SJSA1 (cell line): ENCODE results near the gene C9orf50. TPM values are rescaled to one million over a fixed set of nuclear protein-coding genes. Genes with fewer than 3 reads are reported as not detected.
A peak's percentile ranks its signal among the peaks of the same experiment; 100 is the strongest.

Source experiments
- DNase-seq, 2 experiments: peaks; one replicate each; pipeline ENCODE4 v3.0.0-alpha.2; 2015 to 2020; ENCODE audit warnings: low spot score in 2 of 2, low read depth in 1 of 2
- H3K27ac ChIP-seq: fragments of 250-450 bp; sonication (Bioruptor Pico); 2 replicates; pipeline ENCODE4 v1.5.1; 2020; ENCODE audit warnings: mild to moderate bottlenecking, moderate library complexity
- H3K27me3 ChIP-seq: fragments of 250-450 bp; sonication (Bioruptor Pico); replicated peaks from 2 replicates; pipeline ENCODE4 v1.5.1; 2020; ENCODE audit warnings: mild to moderate bottlenecking, moderate library complexity
- H3K36me3 ChIP-seq: fragments of 250-450 bp; sonication (Bioruptor Pico); 2 replicates; pipeline ENCODE4 v1.5.1; 2020; ENCODE audit warnings: mild to moderate bottlenecking
- H3K4me1 ChIP-seq: fragments of 250-450 bp; sonication (Bioruptor Pico); replicated peaks from 2 replicates; pipeline ENCODE4 v1.6.1; 2021; ENCODE audit warnings: mild to moderate bottlenecking
- H3K4me3 ChIP-seq: fragments of 250-450 bp; sonication (Bioruptor Pico); 2 replicates; pipeline ENCODE4 v1.5.1; 2020; ENCODE audit warnings: mild to moderate bottlenecking
- H3K9me3 ChIP-seq: fragments of 250-450 bp; sonication (Bioruptor Pico); replicated peaks from 2 replicates; pipeline ENCODE4 v1.5.1; 2020; ENCODE audit warnings: mild to moderate bottlenecking
- total RNA-seq: library from RNA; depleted of rRNA; stranded (reverse); fragments of >200 nt; shearing (Covaris generic); gene quantifications from 2 replicates; pipeline ENCODE4 v1.2.3, GENCODE V29; 2014

Gene C9orf50
- total RNA-seq, 1 experiment from 2014 or later: not detected

DNA sequence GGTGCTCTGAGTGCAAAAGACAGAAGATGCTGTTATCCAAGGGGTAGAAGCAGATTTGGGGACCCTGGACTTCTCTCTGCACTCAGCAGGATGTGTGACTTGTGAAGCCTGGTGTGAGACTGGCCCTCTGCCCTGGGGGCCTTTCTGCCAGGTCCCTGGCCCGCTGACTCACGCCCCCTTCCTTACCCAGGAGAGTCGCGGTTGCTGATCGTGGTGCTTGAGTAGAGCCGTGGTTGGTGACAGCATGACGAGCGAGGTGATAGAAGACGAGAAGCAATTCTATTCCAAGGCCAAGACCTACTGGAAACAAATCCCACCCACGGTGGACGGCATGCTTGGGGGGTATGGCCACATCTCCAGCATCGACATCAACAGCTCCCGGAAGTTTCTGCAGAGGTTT, 11.6 kb upstream of the C9orf50 start:
- Histone ChIP-seq H3K27me3 (no peaks in the 10 kb centered on the region), H3K9me3 (no peaks in the 10 kb centered on the region), H3K36me3 (peaks cover 84% of the 10 kb centered on the region), H3K4me1 (peaks cover 28% of the 10 kb centered on the region), H3K4me3 (no peak overlapping the region), H3K27ac (no peak overlapping the region)
- DNase-seq: no peak

DNA sequence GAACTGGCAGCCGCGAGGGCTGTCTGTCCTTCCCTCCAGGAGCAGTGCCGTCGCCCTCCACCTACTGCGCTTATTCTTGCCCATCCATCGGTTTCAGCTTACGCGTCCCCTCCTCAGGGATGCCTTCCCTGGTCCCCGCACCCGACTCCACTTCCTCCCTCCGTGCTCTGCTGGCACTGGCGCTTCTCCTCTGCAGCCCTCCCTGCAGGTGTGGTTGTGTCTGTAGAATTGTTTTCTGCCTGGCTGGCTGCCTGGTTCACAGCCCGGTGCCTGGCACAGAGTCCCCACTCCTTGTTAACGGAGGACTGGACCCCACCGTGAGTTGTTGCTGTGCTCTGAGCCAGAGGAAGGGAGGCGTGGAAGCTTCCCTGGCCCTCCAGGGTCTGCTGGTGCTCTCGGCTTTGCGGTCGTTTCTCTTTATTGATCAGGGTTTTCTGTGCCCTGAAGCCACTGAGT, 10.8 kb upstream of the C9orf50 start:
- Histone ChIP-seq H3K9me3 (no peaks in the 10 kb centered on the region), H3K27ac (no peak overlapping the region), H3K27me3 (no peaks in the 10 kb centered on the region), H3K36me3 (peaks cover 77% of the 10 kb centered on the region), H3K4me1 (peaks cover 34% of the 10 kb centered on the region), H3K4me3 (no peak overlapping the region)
- no peak for DNase-seq

DNA sequence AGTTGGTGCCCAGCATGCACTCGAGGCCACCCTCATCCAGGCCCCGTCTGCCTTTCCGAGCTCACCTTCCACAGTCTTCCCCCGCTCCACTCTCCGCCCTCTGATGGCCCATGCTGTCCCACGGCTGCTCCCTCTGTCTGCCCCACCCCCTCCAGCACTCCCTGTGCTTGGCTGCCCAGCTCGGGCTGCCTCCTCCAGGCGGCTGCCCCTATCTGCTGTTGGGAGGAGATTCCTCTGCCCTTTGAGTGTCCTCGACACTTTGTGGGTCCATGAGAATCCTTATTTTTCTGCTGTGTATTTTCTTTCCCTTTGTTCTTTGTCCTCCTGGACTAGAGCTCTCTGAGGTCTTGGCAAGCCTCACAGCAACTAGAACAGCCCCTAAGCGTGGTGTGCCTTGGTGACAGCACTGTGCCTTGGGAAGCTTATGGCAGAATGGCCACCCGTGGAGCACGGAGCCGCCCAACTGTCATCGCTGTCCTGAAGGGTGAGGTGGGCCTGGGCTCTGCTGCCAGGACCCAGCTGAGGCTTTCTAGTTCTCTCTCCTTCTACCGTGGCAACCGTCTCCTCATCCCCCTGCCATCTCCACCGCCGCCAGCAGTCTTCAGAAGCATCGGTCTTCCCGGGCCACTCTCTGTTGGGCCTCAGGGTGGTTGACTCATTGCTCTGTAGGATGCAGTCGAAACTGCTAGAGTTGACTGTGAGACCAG, 10.2 kb upstream of the C9orf50 start:
- no peak overlapping the region for H3K27ac ChIP-seq
- H3K4me1 ChIP-seq: peaks cover 34% of the 10 kb centered on the region
- no peaks in the 10 kb centered on the region for H3K27me3 ChIP-seq
- no peak for DNase-seq
- peaks cover 71% of the 10 kb centered on the region for H3K36me3 ChIP-seq
- H3K4me3 ChIP-seq: no peak overlapping the region
- H3K9me3 ChIP-seq: no peaks in the 10 kb centered on the region

DNA sequence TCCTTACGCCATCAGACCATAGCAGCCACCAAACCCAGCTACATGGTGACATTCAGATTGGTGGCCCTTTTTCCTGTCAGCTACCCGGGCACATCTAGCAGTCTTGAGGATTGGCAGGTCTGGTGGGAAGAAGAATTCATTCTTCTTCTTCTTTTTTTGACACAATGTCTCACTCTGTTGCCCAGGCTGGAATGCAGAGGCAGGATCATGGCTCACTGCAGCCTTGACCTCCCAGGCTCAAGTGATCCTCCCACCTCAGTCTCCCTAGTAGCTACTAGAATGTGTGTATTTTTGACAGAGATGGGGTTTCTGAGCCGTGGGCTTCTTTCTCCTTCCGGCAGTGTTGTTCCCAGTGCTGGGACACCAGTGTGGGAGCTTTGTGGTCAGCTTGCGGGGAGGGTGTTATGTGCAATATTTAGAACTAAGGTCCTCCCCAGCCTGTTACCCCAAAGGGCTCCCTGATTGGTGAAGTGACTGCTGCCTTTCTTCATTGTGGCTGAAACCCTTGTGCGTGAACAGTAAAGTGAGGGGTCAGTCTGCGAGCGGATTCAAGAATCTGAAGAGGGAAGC, 8.4 kb upstream of the C9orf50 start:
- Histone ChIP-seq H3K27ac (no peak overlapping the region), H3K4me1 (peaks cover 34% of the 10 kb centered on the region), H3K36me3 (peaks cover 54% of the 10 kb centered on the region), H3K9me3 (no peaks in the 10 kb centered on the region), H3K27me3 (no peaks in the 10 kb centered on the region), H3K4me3 (no peak overlapping the region)
- no peak for DNase-seq

DNA sequence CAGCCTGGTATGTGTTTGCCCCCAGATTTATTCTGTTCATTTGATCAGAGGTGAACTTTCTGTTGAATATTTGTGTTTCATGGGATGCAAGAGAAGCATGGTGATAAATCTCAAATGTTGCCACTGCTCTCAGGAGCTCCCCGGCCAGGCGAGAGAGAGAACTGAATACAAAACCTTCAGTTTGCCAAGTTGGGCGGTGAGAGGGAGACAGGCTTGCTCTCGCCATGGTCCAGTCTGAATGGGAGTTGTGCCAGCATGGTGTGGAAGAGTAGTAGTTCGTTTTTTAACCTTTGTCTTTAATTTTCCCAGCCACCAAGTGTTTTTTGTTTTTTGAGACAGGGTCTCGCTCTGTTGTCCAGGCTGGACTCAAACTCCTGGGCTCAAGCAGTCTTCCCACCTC, 7.8 kb upstream of the C9orf50 start:
- Histone ChIP-seq H3K9me3 (no peaks in the 10 kb centered on the region), H3K27me3 (no peaks in the 10 kb centered on the region), H3K27ac (no peak overlapping the region), H3K4me3 (no peak overlapping the region), H3K4me1 (peaks cover 34% of the 10 kb centered on the region), H3K36me3 (peaks cover 50% of the 10 kb centered on the region)
- DNase-seq: no peak

DNA sequence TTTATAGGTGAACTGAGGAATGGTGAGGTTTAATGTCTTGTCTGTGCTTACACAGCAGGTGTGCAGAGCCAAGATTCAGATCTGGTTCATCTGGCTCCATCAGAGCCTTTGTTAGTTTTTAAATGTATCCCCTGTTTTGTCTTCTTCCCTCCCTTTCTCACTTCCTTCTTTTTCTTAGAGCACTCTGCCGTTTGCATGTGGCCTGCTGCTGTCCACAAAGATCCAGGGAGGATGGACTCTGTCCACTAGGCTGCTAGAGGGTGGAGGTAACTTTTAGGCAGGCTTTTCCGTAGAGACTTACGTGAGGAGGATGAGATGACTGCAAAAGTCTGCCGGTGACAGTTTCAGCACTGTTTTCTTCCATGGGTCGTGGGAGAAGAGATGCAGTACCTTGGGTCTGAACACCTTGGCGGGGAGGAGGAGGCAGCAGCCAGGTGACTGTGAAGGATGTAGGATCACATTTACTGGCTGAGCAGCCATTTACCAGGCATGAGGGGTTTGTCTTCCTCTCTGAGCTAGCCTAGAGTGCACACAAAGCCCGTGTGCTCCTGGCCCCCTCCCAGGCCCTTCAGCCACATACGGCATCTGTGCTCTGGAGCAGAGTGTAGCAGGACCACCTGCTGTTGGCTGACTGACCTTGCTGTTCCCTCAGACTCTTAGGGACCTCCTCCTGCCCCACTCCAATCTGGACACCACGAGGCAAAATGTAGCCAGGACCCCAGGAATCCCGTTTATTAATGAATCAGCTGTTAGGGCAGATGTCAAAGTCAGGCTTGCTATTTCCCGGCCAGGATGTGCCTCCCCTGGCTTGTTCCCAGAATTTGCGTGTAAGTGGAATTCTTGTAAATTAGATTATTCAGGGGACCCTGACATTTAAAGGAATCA, 6.9 kb upstream of the C9orf50 start:
- Histone ChIP-seq H3K9me3 (no peaks in the 10 kb centered on the region), H3K4me3 (peak overlapping the region; percentile 76), H3K27ac (peak overlapping the region; percentile 87; the same call in 1 of the 2 replicates), H3K36me3 (peaks cover 41% of the 10 kb centered on the region), H3K27me3 (no peaks in the 10 kb centered on the region), H3K4me1 (peaks cover 32% of the 10 kb centered on the region)
- DNase-seq: no peak

DNA sequence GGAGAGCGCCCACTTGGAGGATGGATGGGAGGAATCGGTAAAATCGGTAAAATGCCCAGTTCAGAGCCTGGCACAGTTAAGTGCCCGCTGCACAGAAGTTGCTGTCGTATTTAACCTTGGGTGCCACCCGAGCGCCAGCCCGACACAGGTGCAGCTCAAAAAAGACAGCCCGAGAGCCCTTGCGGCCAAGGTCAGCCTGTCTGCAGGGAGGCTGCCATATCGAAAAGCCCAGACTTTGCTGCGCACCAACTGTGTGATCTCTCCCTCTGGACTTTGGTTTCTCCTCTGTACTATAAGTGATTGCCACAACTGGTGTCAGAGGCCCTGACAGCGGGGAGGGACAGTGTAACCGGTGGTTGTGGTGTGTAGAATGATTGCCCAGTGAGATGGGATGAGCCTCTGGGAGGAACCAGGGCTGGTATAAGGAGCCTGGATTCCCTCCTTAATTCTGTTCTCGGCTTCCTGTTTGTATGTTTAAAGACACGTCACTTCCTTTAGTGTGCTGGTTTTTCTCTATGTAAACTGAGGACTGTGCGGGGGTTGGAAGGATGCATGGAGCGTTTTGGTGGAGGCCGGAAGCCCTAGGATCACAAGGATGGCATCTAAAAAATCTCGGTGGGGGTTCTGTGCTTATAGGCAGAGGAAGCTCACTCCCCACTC, 5.9 kb upstream of the C9orf50 start:
- H3K36me3 ChIP-seq: peaks cover 30% of the 10 kb centered on the region
- H3K9me3 ChIP-seq: no peaks in the 10 kb centered on the region
- peak overlapping the region; percentile 87 for H3K27ac ChIP-seq
- H3K4me1 ChIP-seq: peaks cover 26% of the 10 kb centered on the region
- peak overlapping the region; percentile 76 for H3K4me3 ChIP-seq
- peak; percentile 75 to 76 for DNase-seq
- no peaks in the 10 kb centered on the region for H3K27me3 ChIP-seq

DNA sequence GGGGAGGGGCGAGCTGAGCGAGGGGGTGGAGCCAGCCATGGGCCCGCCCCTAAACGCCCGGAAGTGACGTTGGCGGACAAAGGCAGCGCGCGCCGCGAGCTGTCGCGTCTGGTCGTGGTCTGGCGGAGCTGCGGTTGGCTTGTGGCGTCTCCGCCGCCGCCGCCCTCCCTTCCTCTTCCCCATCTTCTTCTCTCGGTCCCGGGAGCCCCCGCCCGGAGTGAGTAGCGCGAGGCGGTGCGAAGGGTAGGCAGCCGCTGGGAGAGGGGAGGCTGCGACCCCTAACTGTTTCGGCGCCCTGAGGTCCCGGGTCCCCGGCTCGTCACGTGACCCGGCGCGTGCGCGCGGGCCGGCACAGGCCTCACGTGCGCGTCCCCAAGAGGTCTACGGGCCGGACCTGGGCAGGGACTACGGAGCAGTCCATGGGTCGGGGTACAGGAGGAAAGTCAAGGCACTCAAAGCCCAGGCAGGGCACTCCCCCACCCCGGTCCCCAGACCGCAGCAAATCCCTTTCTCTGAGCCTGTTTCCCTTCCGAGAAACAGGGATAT, 5.3 kb upstream of the C9orf50 start, which contains the start of gene NTMT1:
Gene NTMT1, plus strand, starts transcription at position 85 of the 546 bp plus-strand sequence. CDS start 6,541 bp downstream, outside the sequence.
- Histone ChIP-seq H3K4me3 (peak within 1 kb of the TSS; percentile 76), H3K27me3 (no peaks in the 10 kb centered on the region), H3K4me1 (peaks cover 20% of the 10 kb centered on the region), H3K27ac (peak within 1 kb of the TSS; percentile 87), H3K9me3 (no peaks in the 10 kb centered on the region), H3K36me3 (peaks cover 24% of the 10 kb centered on the region)
- peak; percentile 83 to 93 for DNase-seq

DNA sequence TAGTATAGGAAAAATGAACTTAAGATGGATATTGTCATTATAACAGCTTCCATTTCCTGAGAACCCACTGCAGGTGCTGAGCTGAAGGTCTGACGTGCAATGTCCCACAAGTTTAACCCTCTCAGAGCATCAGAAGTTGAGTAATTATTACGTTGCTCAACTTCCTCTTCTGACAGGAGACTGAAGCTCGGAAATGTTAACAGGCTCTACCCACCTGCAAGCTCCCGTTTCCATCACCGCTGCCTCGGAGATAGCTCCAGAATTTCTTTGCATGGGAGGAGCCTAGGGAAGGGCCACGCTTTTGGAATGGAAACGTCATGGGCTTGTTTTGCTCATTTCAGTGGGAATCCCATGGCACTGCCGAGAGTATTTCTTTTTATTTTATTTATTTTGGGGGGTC, 4.0 kb upstream of the C9orf50 start:
- no peaks in the 10 kb centered on the region for H3K27me3 ChIP-seq
- DNase-seq: no peak
- no peaks in the 10 kb centered on the region for H3K9me3 ChIP-seq
- peaks cover 22% of the 10 kb centered on the region for H3K4me1 ChIP-seq
- no peak overlapping the region for H3K4me3 ChIP-seq
- no peak overlapping the region for H3K27ac ChIP-seq
- peaks cover 19% of the 10 kb centered on the region for H3K36me3 ChIP-seq

DNA sequence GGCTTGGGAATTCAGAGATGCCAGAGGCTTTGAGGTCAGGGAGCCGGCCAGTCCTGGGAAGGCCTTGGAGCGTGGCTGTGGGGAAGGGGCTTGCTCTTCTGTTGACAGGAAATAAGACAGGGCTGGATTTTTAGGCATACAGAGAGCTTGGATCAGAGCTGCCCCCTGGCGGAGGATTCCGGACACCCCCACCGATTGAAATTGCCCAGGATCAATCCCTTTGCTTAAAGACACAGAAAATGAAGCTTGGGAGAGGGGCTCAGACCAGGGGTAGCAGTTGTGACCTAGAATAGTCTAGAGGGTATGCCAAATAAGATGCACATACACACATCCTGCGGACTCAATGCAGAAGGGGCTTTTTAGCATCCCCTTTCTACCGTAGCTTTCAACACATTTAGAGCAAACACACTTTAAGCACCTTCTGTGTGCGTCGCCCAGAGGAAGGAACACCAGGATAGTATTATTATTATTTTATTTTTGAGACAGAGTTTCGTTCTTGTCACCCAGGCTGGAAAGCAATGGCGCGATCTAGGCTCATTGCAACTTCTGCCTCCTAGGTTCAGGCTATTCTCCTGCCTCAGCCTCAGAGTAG, 3.4 kb upstream of the C9orf50 start:
- Histone ChIP-seq H3K4me1 (peaks cover 25% of the 10 kb centered on the region), H3K4me3 (no peak overlapping the region), H3K9me3 (no peaks in the 10 kb centered on the region), H3K36me3 (peaks cover 19% of the 10 kb centered on the region), H3K27me3 (no peaks in the 10 kb centered on the region), H3K27ac (no peak overlapping the region)
- peak in 1 of 2 experiments; percentile 42 for DNase-seq

DNA sequence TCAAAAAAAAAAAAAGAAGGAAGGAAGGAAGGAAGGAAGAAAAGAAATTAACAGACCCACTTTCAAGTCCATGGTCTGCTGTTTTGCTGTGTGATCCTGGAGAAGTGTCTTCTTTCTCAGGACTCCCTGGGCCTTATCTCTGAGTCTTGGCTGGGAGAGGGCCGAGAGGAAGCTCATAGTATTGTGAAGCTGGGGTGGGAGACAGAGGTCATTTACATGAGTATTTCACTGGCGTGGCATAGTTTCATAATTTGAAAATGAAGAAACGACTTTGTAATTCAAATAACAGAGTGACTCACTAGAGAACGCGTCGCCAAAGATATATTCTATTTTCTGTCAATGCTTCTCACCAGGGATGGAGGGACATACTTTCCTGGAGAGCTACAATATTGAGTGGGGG, 2.4 kb upstream of the C9orf50 start:
- H3K27ac ChIP-seq: no peak overlapping the region
- peaks cover 25% of the 10 kb centered on the region for H3K4me1 ChIP-seq
- H3K27me3 ChIP-seq: no peaks in the 10 kb centered on the region
- H3K4me3 ChIP-seq: no peak overlapping the region
- no peak for DNase-seq
- no peaks in the 10 kb centered on the region; the same call in 1 of the 2 replicates for H3K9me3 ChIP-seq
- H3K36me3 ChIP-seq: peaks cover 9% of the 10 kb centered on the region

DNA sequence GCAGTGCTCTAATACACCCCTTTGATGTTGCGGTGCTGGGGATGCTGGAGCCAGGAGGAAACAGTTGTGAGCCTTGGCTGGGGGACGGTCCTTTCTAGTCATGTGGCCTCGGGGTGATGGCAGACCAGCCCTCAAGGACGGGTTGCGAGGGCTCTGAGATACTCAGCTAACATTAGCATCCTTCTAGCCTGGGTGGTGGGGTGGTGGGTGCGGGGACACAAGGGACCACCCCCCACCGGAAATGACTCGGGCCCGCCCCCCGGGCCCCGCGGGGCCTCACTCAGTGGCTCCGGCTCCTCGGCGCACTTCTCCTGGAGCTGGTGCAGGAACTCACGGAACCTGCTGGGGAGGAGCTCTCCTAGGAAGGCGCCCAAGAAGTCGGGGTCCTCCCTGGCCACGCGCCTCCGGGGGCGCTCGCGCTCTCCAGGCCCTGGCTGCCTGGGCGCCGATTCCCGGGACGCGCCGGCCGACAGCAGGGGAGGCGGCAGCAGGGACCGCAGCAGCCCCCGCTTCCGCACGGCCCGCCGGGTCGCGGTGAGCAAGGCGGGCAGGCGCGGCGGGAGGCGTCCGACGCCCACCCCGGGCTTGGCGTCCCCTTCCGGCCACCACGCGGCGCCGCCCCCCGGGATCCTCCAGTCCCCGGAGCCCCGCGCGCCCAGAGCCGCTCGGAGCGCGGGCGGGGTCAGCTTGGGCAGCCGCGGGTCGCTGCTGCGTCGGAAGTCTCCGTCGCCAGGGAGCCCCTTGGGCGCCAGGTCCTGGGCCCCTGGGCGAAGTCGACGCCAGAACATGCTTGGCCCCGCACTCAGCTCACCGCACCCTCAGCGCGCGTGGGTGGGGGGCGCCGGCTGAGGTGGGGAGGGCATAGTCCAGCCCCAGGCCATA, 873 bp downstream of the C9orf50 start:
- peak overlapping the region; percentile 52 for H3K4me3 ChIP-seq
- H3K4me1 ChIP-seq: peaks cover 16% of the 10 kb centered on the region
- no peak overlapping the region for H3K27ac ChIP-seq
- no peaks in the 10 kb centered on the region for H3K27me3 ChIP-seq
- no peak for DNase-seq
- H3K9me3 ChIP-seq: no peaks in the 10 kb centered on the region; the same call in 1 of the 2 replicates
- no peaks in the 10 kb centered on the region for H3K36me3 ChIP-seq
